AG09319 (cell line): ENCODE measurements around the gene SH3TC2.
"Not testable (repeated sequence)": the region's sequence is repeated elsewhere in the genome, so short reads cannot be mapped to it uniquely, and the experiment has no call there.

ENCODE experiments used
- DNase-seq: peaks from one replicate; pipeline ENCODE4 v3.0.0-alpha.2; 2010; ENCODE audit warnings: low read depth; ENCODE audit errors: extremely low read depth
- CTCF ChIP-seq: IDR thresholded peaks from 2 replicates; pipeline ENCODE4 v1.5.1; 2011; ENCODE audit warnings: low read depth, mild to moderate bottlenecking, inconsistent platforms, low read length, moderate library complexity

SH3TC2 gene

GRCh38 chr5:149089796-149090195 lies 26.9 kb upstream of the SH3TC2 start:
- no peak for DNase-seq
- no peak for TF ChIP-seq CTCF

- no peak for DNase-seq
- TF ChIP-seq CTCF, result no peak
These were observed 25.8 kb upstream of the SH3TC2 start for GRCh38 chr5:149088686-149089085.

- no peak for TF ChIP-seq CTCF
- DNase-seq, result no peak
These were observed 21.0 kb upstream of the SH3TC2 start for GRCh38 chr5:149083846-149084245.

- DNase-seq, result no peak
- no peak for TF ChIP-seq CTCF
These were observed 19.4 kb upstream of the SH3TC2 start for GRCh38 chr5:149082271-149082670.

GRCh38 chr5:149080294-149080693 lies 17.4 kb upstream of the SH3TC2 start:
- DNase-seq, result no peak
- TF ChIP-seq CTCF, result no peak

GRCh38 chr5:149079883-149080282 lies 17.0 kb upstream of the SH3TC2 start:
- no peak for DNase-seq
- TF ChIP-seq CTCF, result no peak

GRCh38 chr5:149074071-149074470 lies 11.2 kb upstream of the SH3TC2 start:
- not testable (repeated sequence) for DNase-seq

GRCh38 chr5:149073213-149073612 lies 10.4 kb upstream of the SH3TC2 start:
- DNase-seq, result no peak
- TF ChIP-seq CTCF, result no peak
